Chondrocyte (in vitro differentiated cells): ENCODE measurements around the gene UVRAG. TPM values are rescaled to one million over a fixed set of nuclear protein-coding genes. Genes with fewer than 3 reads are reported as not detected.

Experiments used
- DNase-seq: peaks from one replicate; pipeline ENCODE4 v3.0.0; 2021; ENCODE audit warnings: mixed read lengths, low spot score
- H3K27ac Mint-ChIP-seq: one replicate; pipeline ENCODE4 v1.8.0; 2021; ENCODE audit warnings: mild to moderate bottlenecking, moderate library complexity, mixed read lengths; ENCODE audit not compliant: unreplicated experiment
- H3K27me3 Mint-ChIP-seq: 2 replicates; pipeline ENCODE4 v1.8.0; 2021; ENCODE audit warnings: low read depth, mixed read lengths
- H3K36me3 Mint-ChIP-seq: 2 replicates; pipeline ENCODE4 v1.8.0; 2021; ENCODE audit warnings: low read depth, mixed read lengths
- H3K4me1 Mint-ChIP-seq: 2 replicates; pipeline ENCODE4 v1.8.0; 2021; ENCODE audit warnings: low read depth, mild to moderate bottlenecking, mixed read lengths
- H3K4me3 Mint-ChIP-seq: one replicate; pipeline ENCODE4 v1.8.0; 2021; ENCODE audit warnings: mild to moderate bottlenecking, moderate library complexity, mixed read lengths; ENCODE audit not compliant: unreplicated experiment
- H3K9me3 Mint-ChIP-seq: 2 replicates; pipeline ENCODE4 v1.8.0; 2021; ENCODE audit warnings: low read depth, mixed read lengths
- total RNA-seq: library from RNA; stranded (reverse); gene quantifications from 3 replicates; pipeline ENCODE4 v1.2.1, GENCODE V29; 2021
- TF ChIP-seq, protein P1 (sequence below): fragments of 200-600 bp; sonication (generic); IDR thresholded peaks from 2 replicates; pipeline ENCODE4 v1.5.0; 2021; ENCODE audit warnings: antibody characterized with exemption, mild to moderate bottlenecking, moderate library complexity

Gene UVRAG
- total RNA-seq, 1 donor from 2014 or later = 16.9 TPM

DNA sequence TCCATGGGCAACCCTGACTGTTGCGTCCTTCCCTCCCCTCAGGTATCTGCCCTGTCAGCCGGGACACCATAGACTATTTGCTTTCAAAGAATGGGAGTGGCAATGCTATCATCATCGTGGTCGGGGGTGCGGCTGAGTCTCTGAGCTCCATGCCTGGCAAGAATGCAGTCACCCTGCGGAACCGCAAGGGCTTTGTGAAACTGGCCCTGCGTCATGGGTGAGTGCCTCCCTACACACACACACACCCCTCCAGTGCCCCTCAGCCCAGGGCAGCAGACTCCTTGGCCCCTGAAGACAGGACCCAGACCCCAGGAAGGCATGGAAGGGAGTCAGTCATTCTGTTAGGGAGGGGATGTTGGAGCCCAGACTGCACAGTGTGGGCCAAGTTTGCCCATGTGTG, 17.9 kb upstream of the UVRAG start:
- H3K4me1 Mint-ChIP-seq = peaks cover 4% of the 10 kb centered on the region
- H3K4me3 Mint-ChIP-seq = no peak overlapping the region
- H3K36me3 Mint-ChIP-seq = no peaks in the 10 kb centered on the region
- H3K9me3 Mint-ChIP-seq = no peaks in the 10 kb centered on the region
- DNase-seq = no peak
- no peaks in the 10 kb centered on the region for H3K27me3 Mint-ChIP-seq
- TF ChIP-seq, protein P1, sequence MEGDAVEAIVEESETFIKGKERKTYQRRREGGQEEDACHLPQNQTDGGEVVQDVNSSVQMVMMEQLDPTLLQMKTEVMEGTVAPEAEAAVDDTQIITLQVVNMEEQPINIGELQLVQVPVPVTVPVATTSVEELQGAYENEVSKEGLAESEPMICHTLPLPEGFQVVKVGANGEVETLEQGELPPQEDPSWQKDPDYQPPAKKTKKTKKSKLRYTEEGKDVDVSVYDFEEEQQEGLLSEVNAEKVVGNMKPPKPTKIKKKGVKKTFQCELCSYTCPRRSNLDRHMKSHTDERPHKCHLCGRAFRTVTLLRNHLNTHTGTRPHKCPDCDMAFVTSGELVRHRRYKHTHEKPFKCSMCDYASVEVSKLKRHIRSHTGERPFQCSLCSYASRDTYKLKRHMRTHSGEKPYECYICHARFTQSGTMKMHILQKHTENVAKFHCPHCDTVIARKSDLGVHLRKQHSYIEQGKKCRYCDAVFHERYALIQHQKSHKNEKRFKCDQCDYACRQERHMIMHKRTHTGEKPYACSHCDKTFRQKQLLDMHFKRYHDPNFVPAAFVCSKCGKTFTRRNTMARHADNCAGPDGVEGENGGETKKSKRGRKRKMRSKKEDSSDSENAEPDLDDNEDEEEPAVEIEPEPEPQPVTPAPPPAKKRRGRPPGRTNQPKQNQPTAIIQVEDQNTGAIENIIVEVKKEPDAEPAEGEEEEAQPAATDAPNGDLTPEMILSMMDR = no peak
- no peak overlapping the region for H3K27ac Mint-ChIP-seq

DNA sequence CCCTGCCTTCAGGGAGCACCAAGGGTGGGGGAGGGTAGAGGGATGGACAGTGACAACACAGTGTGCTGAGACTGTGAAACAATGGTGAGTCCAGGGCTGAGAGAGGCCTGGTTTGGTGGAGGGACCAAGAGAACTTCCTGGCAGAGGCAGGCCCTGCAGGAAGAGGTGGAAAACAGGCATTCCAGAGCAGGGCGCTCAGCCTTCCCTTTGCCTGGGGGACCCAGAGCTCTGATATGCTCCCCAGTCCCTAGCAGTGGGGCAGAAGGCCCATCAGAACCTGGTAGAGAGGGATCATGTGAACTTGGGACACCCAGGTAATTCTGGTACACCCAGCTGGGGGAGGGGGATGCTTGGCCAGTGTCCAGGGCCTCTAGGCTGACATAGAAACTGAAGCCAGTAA, 17.2 kb upstream of the UVRAG start:
- H3K9me3 Mint-ChIP-seq = no peaks in the 10 kb centered on the region
- no peak overlapping the region for H3K27ac Mint-ChIP-seq
- H3K27me3 Mint-ChIP-seq = no peaks in the 10 kb centered on the region
- no peak for DNase-seq
- TF ChIP-seq, protein P1 = no peak
- no peaks in the 10 kb centered on the region for H3K36me3 Mint-ChIP-seq
- peaks cover 4% of the 10 kb centered on the region for H3K4me1 Mint-ChIP-seq
- no peak overlapping the region for H3K4me3 Mint-ChIP-seq

DNA sequence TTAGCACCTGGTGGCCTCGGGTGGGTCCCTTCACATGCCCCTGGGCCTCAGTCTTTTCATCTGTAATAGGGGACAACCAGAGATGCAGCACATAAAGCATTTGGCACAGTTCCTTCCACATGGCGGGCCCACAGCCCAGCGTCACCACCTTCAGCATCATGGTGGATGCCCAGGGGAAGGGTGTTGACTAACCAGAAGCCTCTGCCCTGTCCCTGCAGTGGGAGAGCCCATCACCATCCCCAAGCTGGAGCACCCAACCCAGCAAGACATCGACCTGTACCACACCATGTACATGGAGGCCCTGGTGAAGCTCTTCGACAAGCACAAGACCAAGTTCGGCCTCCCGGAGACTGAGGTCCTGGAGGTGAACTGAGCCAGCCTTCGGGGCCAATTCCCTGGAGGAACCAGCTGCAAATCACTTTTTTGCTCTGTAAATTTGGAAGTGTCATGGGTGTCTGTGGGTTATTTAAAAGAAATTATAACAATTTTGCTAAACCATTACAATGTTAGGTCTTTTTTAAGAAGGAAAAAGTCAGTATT, 14.8 kb upstream of the UVRAG start:
- Mint-ChIP-seq H3K36me3 (no peaks in the 10 kb centered on the region), H3K4me1 (peaks cover 4% of the 10 kb centered on the region), H3K9me3 (no peaks in the 10 kb centered on the region), H3K4me3 (no peak overlapping the region), H3K27ac (no peak overlapping the region), H3K27me3 (no peaks in the 10 kb centered on the region)
- TF ChIP-seq, protein P1 = no peak
- DNase-seq = no peak

DNA sequence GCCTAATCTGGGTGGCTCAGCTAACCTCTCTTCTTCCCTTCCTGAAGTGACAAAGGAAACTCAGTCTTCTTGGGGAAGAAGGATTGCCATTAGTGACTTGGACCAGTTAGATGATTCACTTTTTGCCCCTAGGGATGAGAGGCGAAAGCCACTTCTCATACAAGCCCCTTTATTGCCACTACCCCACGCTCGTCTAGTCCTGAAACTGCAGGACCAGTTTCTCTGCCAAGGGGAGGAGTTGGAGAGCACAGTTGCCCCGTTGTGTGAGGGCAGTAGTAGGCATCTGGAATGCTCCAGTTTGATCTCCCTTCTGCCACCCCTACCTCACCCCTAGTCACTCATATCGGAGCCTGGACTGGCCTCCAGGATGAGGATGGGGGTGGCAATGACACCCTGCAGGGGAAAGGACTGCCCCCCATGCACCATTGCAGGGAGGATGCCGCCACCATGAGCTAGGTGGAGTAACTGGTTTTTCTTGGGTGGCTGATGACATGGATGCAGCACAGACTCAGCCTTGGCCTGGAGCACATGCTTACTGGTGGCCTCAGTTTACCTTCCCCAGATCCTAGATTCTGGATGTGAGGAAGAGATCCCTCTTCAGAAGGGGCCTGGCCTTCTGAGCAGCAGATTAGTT, 14.2 kb upstream of the UVRAG start:
- H3K4me3 Mint-ChIP-seq = no peak overlapping the region

DNA sequence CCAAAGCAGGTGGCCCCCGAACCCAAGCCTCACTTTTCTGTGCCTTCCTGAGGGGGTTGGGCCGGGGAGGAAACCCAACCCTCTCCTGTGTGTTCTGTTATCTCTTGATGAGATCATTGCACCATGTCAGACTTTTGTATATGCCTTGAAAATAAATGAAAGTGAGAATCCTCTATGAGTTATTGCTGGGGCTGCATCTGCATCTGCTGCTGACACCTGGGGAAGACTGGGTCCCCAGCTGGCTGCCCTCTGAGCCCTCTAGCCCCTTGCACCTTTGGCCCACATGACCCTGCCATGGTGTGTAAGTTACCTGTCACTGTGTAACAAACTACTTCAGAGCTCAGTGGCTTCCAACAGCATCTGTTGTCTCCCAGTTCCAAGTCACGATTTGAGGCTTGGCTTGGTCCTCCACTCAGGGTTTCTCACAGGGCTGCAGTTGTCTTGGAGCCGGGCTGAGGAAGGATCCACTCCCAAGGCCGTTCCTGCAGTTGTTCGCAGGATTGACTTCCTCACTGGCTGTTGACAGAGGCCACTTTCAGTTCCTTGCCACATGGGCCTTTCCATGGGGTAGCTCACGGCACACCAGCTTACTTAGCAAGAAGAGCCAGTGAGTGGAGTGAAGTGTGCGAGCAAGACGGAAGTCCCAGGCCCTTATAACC, 13.5 kb upstream of the UVRAG start:
- H3K4me3 Mint-ChIP-seq = no peak overlapping the region
- H3K36me3 Mint-ChIP-seq = no peaks in the 10 kb centered on the region
- H3K27ac Mint-ChIP-seq = no peak overlapping the region
- no peak for DNase-seq
- TF ChIP-seq, protein P1 = no peak
- no peaks in the 10 kb centered on the region for H3K27me3 Mint-ChIP-seq
- peaks cover 4% of the 10 kb centered on the region for H3K4me1 Mint-ChIP-seq
- no peaks in the 10 kb centered on the region for H3K9me3 Mint-ChIP-seq

More for the DNA sequence above, 14.2 kb upstream of the UVRAG start:
- TF ChIP-seq, protein P1 = no peak
- Mint-ChIP-seq H3K9me3 (no peaks in the 10 kb centered on the region), H3K27me3 (no peaks in the 10 kb centered on the region), H3K27ac (no peak overlapping the region), H3K4me1 (peaks cover 4% of the 10 kb centered on the region), H3K36me3 (no peaks in the 10 kb centered on the region)
- DNase-seq = no peak
